Psoas muscle (tissue), 8 donors: Measurements from ENCODE around the gene DERA. TPM values are rescaled to one million over a fixed set of nuclear protein-coding genes. Genes with fewer than 3 reads are reported as not detected.
"Not testable (repeated sequence)": the region's sequence is repeated elsewhere in the genome, so short reads cannot be mapped to it uniquely, and the experiment has no call there.

Experiments used
- ATAC-seq, 4 donors: fragments of 200-7000 bp; cut with Tn5 transposase; one replicate each; pipeline ENCODE4 v1.9.1; 2020; ENCODE audit warnings: moderate library complexity in 3 of 4, mild to moderate bottlenecking in 2 of 4
- DNase-seq, 2 donors: peaks; one replicate each; pipeline ENCODE4 v3.0.0-alpha.2; 2020
- H3K27ac ChIP-seq: fragments of 200-600 bp; one replicate; pipeline ENCODE4 v1.8.0; 2022
- H3K27me3 ChIP-seq, 3 donors: fragments of 200-600 bp in 1 of 3; one replicate each; pipeline versions ENCODE4 v1.6.1 to v1.8.0; 2013 to 2022; ENCODE audit warnings: low read length in 2 of 3, mild to moderate bottlenecking in 2 of 3, moderate library complexity in 1 of 3; ENCODE audit not compliant: insufficient read depth in 3 of 3
- H3K36me3 ChIP-seq, 2 donors: fragments of 200-600 bp in 1 of 2; one replicate each; pipeline versions ENCODE4 v1.6.1 to v1.8.0; 2013 to 2022; ENCODE audit warnings: low read depth in 1 of 2, mild to moderate bottlenecking in 1 of 2, moderate library complexity in 1 of 2; ENCODE audit not compliant: insufficient read depth in 1 of 2
- H3K4me1 ChIP-seq: fragments of 200-600 bp; one replicate; pipeline ENCODE4 v1.8.0; 2022
- H3K4me3 ChIP-seq: fragments of 200-600 bp; one replicate; pipeline ENCODE4 v1.8.0; 2022; ENCODE audit warnings: mild to moderate bottlenecking
- H3K9me3 ChIP-seq: fragments of 200-600 bp; one replicate; pipeline ENCODE4 v1.8.0; 2022
- WGBS, 3 donors: extraction: QIAGEN DNeasy Blood & Tissue Kit; methylation state at CpG; one replicate each; pipeline versions ENCODE4 v1.1.6 to v1.1.7; 2013; 5-methylcytosine and 5-hydroxymethylcytosine counted together
- intact Hi-C, 2 donors: fragments of 100-400 bp; cut with DNase I; formaldehyde crosslinking; loops; one replicate each; pipeline versions ENCODE4 v1.11.0 to v1.14.2; 2022
- polyA plus RNA-seq, 3 donors: library from polyadenylated mRNA; stranded (reverse); fragments of 200-250 nt; gene quantifications; one replicate each; pipeline ENCODE4 v1.2.3, GENCODE V29; 2013
- total RNA-seq, 4 donors: library from RNA; stranded (reverse); fragmentation: NEBNext Ultra II Directional in 2 of 4; extraction: Animal tissue kit (Norgen Biotek cat#: 25700) in 2 of 4; gene quantifications; one replicate each; pipeline versions ENCODE4 v1.2.1 to v1.2.4, GENCODE V29; 2021 to 2023
- TF ChIP-seq, protein P1 (sequence below): fragments of 200-600 bp; IDR thresholded peaks from one replicate; pipeline ENCODE4 v1.8.0; 2022; ENCODE audit warnings: antibody characterized with exemption
- donor health status: healthy with polysubstance abuse.
- donor health status: DM: no; HTN: no; CAD: no; lungs with moderate emphysema.
- donor health status: Bipolar disorder and iron deficiency.
- donor health status: healthy.
- donor health status: DM: yes; HTN: yes; CAD: no.
- donor health status: DM: no; HTN: no; CAD: no.
- donor health status: DM: no; HTN: no; CAD: no.
- donor health status: DM: yes; HTN: yes; CAD: no.

The DERA gene
- total and polyA plus RNA-seq, 7 donors = 14.3 to 31.5 (median 19.8) TPM

DNA sequence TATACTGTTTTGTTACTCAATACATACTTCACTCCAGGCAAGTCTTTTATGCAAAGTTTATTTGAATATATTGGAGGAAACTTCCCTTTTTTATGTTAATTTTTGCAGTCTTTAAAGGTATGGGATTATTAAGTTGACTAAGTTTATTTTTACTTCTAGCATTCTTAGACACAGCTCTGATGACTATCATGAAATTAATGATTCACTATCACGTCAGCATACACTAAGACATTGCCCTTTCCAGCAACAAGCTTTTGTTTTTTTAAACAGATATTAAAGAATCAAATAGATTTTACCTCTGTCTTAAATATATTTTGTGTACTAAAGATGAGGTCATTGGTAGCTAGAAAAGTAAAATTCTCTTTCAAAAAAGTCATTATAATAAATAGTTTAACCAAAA is 52.1 kb downstream of the DERA start:
- no peaks in the 10 kb centered on the region for H3K4me1 ChIP-seq
- ATAC-seq (no peak), DNase-seq (no peak)
- H3K27ac ChIP-seq = no peak overlapping the region
- peaks cover 0 to 70% of the 10 kb centered on the region in 2 donors for H3K36me3 ChIP-seq
- WGBS, 3 donors = 85 to 95% (median 94%) methylated on average over 1 of the region's 1 CpG
- no peak overlapping the region for H3K4me3 ChIP-seq
- TF ChIP-seq, protein P1, sequence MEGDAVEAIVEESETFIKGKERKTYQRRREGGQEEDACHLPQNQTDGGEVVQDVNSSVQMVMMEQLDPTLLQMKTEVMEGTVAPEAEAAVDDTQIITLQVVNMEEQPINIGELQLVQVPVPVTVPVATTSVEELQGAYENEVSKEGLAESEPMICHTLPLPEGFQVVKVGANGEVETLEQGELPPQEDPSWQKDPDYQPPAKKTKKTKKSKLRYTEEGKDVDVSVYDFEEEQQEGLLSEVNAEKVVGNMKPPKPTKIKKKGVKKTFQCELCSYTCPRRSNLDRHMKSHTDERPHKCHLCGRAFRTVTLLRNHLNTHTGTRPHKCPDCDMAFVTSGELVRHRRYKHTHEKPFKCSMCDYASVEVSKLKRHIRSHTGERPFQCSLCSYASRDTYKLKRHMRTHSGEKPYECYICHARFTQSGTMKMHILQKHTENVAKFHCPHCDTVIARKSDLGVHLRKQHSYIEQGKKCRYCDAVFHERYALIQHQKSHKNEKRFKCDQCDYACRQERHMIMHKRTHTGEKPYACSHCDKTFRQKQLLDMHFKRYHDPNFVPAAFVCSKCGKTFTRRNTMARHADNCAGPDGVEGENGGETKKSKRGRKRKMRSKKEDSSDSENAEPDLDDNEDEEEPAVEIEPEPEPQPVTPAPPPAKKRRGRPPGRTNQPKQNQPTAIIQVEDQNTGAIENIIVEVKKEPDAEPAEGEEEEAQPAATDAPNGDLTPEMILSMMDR = no peak
- no peaks in the 10 kb centered on the region for H3K9me3 ChIP-seq
- intact Hi-C loops = no loop called here
- H3K27me3 ChIP-seq = no peaks in the 10 kb centered on the region

- DNase-seq (no peak), ATAC-seq (no peak)
- intact Hi-C loops = no loop called here
- H3K4me3 ChIP-seq = no peak overlapping the region
- TF ChIP-seq, protein P1 = no peak
- no peak overlapping the region for H3K27ac ChIP-seq
- 93 to 96% (median 95%) methylated on average over 1 of the region's 1 CpG for WGBS, 3 donors
- no peaks in the 10 kb centered on the region for H3K27me3 ChIP-seq
- H3K4me1 ChIP-seq = no peaks in the 10 kb centered on the region
- peaks cover 0 to 53% of the 10 kb centered on the region in 2 donors for H3K36me3 ChIP-seq
- H3K9me3 ChIP-seq = no peaks in the 10 kb centered on the region
Observed at GRCh38 chr12:15966426-15966825, 55.3 kb downstream of the DERA start.

GRCh38 chr12:15967053-15967452 is 55.9 kb downstream of the DERA start:
- H3K4me1 ChIP-seq, H3K27ac ChIP-seq, ATAC-seq, intact Hi-C loops, DNase-seq, H3K9me3 ChIP-seq, H3K4me3 ChIP-seq, H3K27me3 ChIP-seq: not testable (repeated sequence)
- 97 to 100% (median 98%) methylated on average over 3 of the region's 3 CpGs for WGBS, 3 donors
- peaks cover 0 to 47% of the 10 kb centered on the region in 2 donors for H3K36me3 ChIP-seq

DNA sequence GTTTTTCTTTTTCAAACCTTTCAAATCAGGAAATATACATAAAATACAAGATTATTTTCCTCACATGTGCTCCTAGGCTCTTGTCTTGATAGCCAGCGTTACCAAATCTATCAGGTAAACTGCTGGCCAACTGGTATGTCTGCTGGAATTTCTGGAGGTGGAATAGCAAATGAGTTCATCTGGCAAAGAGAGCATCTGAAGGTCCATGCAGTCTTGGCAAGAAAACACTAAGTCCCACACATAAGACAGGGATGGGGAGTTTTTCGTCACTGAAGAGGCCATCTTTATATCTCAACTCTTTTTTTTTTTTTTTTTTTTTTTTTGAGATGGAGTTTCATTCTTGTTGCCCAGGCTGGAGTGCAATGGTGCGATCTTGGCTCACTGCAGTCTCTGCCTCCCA is 60.1 kb downstream of the DERA start:
- H3K9me3 ChIP-seq = no peaks in the 10 kb centered on the region
- no peaks in the 10 kb centered on the region for H3K4me1 ChIP-seq
- 75 to 80% (median 76%) methylated on average over 3 of the region's 3 CpGs for WGBS, 3 donors
- no peak overlapping the region for H3K27ac ChIP-seq
- peaks cover 0 to 12% of the 10 kb centered on the region in 2 donors for H3K36me3 ChIP-seq
- DNase-seq (no peak), ATAC-seq (no peak)
- TF ChIP-seq, protein P1 = no peak
- no peak overlapping the region for H3K4me3 ChIP-seq
- H3K27me3 ChIP-seq = no peaks in the 10 kb centered on the region
- intact Hi-C loops = no loop called here

DNA sequence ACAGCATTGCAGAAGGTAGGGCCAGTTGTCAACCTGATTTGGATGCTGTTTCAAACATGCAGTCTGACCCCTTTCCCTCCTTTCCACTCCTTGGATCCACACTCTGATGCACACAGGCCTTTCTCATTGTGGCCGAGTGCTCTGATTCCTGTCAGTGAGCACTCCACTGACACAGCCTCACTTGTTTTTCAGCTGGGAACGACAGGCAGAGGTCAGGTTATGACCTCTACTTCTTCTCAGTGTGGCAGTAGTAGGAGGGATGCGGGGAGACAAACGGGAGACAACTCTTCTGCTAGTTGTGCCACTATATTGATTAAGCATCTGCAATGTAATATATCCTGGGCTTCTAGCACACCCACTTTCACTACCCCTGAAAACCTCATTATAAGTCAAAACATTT is 61.8 kb downstream of the DERA start:
- intact Hi-C loops = no loop called here
- Histone ChIP-seq H3K4me3 (no peak overlapping the region), H3K9me3 (no peaks in the 10 kb centered on the region), H3K27me3 (no peaks in the 10 kb centered on the region), H3K27ac (no peak overlapping the region), H3K36me3 (peaks cover 0 to 10% of the 10 kb centered on the region in 2 donors), H3K4me1 (no peaks in the 10 kb centered on the region)
- DNase-seq (no peak), ATAC-seq (no peak)
- 67 to 74% (median 74%) methylated on average over 4 of the region's 4 CpGs for WGBS, 3 donors
- TF ChIP-seq, protein P1 = no peak
